Transverse colon (tissue), 4 donors: ENCODE results near the gene RNASEL. TPM values are rescaled to one million over a fixed set of nuclear protein-coding genes. Genes with fewer than 3 reads are reported as not detected.

Experiments
- DNase-seq: peaks from one replicate; pipeline ENCODE4 v3.0.0-alpha.2; 2019
- H3K27ac ChIP-seq, 4 donors: fragments of 200-600 bp; sonication (generic); 2 replicates each; pipeline ENCODE4 v1.5.1; 2016 to 2018; ENCODE audit warnings: inconsistent platforms in 4 of 4
- H3K27me3 ChIP-seq: fragments of 200-600 bp; sonication (generic); 2 replicates; pipeline ENCODE4 v1.5.1; 2017; ENCODE audit warnings: inconsistent platforms
- H3K36me3 ChIP-seq, 4 donors: fragments of 200-600 bp; sonication (generic); 2 replicates each; pipeline ENCODE4 v1.5.1; 2017 to 2019; ENCODE audit warnings: inconsistent platforms in 4 of 4
- H3K4me1 ChIP-seq, 4 donors: fragments of 200-600 bp; sonication (generic); 2 replicates each; pipeline ENCODE4 v1.5.1; 2017 to 2020; ENCODE audit warnings: inconsistent platforms in 4 of 4
- H3K4me3 ChIP-seq, 4 donors: fragments of 200-600 bp; sonication (generic); 1 replicate in 1 of 4; 2 replicates in 3 of 4; pipeline versions ENCODE4 v1.5.1 to v1.6.1; 2017 to 2019; ENCODE audit warnings: inconsistent platforms in 4 of 4
- H3K9me3 ChIP-seq, 2 donors: fragments of 200-600 bp; sonication (generic); 2 replicates each; pipeline ENCODE4 v1.5.1; 2017 to 2019; ENCODE audit warnings: inconsistent platforms in 2 of 2
- EP300 ChIP-seq: sonication (generic); formaldehyde crosslinking; IDR thresholded peaks from one replicate; pipeline ENCODE4 v1.6.1; 2017; ENCODE audit warnings: antibody characterized with exemption, low read depth
- POLR2A ChIP-seq: fragments of 450-650 bp; IDR thresholded peaks from one replicate; pipeline ENCODE4 v1.6.1; 2016; ENCODE audit warnings: antibody characterized with exemption, mild to moderate bottlenecking, moderate library complexity
- POLR2AphosphoS5 ChIP-seq, 3 donors: sonication (generic); formaldehyde crosslinking; IDR thresholded peaks; one replicate each; pipeline ENCODE4 v1.6.1; 2016; ENCODE audit warnings: antibody characterized with exemption in 3 of 3
- WGBS, 2 donors: methylation state at CpG; one replicate each; pipeline ENCODE4 v1.1.5; 2018; ENCODE audit warnings: low coverage in 1 of 2; 5-methylcytosine and 5-hydroxymethylcytosine counted together
- in situ Hi-C, 4 donors: fragments of 200-750 bp; cut with MboI; loops; one replicate each; pipeline versions ENCODE4 v1.15.0 to v1.15.1; 2017; ENCODE audit warnings: low sequenced_read_pairs in 3 of 4, low pct_ligation_motif_present in 1 of 4, low pct_unique_long_range_greater_than_20kb in 1 of 4
- intact Hi-C: fragments of 100-400 bp; cut with DNase I; formaldehyde crosslinking; loops from one replicate; pipeline ENCODE4 v1.15.1; 2023; ENCODE audit warnings: low total_unique reads
- total RNA-seq, 4 donors: library from RNA; depleted of rRNA; stranded (reverse); fragments of >200 nt; gene quantifications; one replicate each; pipeline ENCODE4 v1.1.0, GENCODE V29; 2016
- TF ChIP-seq, protein P1 (sequence below), 5 experiments: fragments of 200-600 bp in 3 of 5; fragments of 450-650 bp in 2 of 5; sonication (generic) in 3 of 5; IDR thresholded peaks; 1 replicate in 2 of 5; 2 replicates in 3 of 5; pipeline ENCODE4 v1.5.1; 2016 to 2017; ENCODE audit warnings: antibody characterized with exemption in 5 of 5, inconsistent platforms in 3 of 5, mild to moderate bottlenecking in 2 of 5, moderate library complexity in 1 of 5

The RNASEL gene
- total RNA-seq, 4 donors from 2014 or later, result 9.0 to 19.9 (median 15.4) TPM

DNA sequence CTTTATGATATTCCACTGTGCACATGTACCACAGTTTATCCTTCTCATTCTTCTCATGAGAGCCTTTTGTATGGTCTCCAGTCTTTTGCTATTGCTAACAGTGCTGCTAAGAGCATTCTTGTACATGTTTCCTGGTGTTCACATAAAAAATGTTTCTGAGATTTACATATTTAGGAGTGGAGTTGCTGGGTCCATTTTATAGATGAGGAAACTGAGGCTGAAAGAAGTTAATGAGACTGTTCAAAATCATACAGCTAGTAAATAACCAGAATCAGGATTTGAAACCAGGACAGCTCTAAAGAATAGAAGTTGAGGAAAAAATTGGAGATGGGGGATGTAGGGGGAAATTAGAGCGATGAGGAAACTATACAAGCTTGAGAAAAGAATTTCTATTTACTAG lies 42.9 kb upstream of the RNASEL start:
- no peak for DNase-seq
- Histone ChIP-seq H3K4me1 (peaks cover 0 to 8% (median 2%) of the 10 kb centered on the region in 4 donors), H3K9me3 (no peaks in the 10 kb centered on the region), H3K4me3 (no peak overlapping the region), H3K27me3 (no peaks in the 10 kb centered on the region), H3K36me3 (no peaks in the 10 kb centered on the region), H3K27ac (no peak overlapping the region)
- TF ChIP-seq EP300 (no peak), POLR2A (no peak), POLR2AphosphoS5 (IDR thresholded peaks at IDR 0.05) (no peak)
- TF ChIP-seq, protein P1, sequence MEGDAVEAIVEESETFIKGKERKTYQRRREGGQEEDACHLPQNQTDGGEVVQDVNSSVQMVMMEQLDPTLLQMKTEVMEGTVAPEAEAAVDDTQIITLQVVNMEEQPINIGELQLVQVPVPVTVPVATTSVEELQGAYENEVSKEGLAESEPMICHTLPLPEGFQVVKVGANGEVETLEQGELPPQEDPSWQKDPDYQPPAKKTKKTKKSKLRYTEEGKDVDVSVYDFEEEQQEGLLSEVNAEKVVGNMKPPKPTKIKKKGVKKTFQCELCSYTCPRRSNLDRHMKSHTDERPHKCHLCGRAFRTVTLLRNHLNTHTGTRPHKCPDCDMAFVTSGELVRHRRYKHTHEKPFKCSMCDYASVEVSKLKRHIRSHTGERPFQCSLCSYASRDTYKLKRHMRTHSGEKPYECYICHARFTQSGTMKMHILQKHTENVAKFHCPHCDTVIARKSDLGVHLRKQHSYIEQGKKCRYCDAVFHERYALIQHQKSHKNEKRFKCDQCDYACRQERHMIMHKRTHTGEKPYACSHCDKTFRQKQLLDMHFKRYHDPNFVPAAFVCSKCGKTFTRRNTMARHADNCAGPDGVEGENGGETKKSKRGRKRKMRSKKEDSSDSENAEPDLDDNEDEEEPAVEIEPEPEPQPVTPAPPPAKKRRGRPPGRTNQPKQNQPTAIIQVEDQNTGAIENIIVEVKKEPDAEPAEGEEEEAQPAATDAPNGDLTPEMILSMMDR (IDR thresholded peaks at IDR 0.05), result no peak
- in situ Hi-C loops (no loop called here), intact Hi-C loops (loop anchor here (5.0 kb wide), 1 partner anchor 970 kb away; no protein-coding TSS in a partner anchor)
- 40 to 70% methylated on average over 1 of the region's 1 CpG for WGBS, 2 donors

DNA sequence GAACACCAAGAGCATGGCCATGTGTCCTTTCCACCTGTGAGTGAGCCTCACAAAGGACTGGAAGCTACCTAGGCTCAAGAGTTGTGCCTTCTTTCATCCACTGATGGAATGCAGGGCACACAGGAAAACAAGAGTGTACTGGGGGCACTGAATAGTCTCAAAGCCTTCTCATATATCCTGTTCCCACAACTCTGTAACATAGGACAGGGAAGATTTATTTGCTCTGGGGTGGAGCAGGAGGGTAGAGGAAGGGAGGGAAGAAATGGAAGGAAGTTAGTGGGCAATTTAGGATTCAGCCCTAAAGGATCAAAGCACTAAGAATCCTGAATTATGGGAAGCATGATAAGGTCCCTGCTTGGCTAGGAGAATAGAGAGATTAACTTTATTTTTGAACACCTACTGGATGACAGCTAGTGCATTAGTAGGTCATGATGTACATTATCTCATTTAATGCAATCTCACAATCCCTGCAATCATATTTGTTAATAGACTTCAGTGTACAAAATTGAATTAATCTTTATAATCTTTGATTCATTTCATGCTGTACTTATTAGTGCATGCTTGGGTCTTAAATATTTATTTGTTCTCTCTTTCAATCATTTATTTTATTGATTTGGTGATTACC lies 42.1 kb upstream of the RNASEL start:
- H3K4me1 ChIP-seq, result peaks cover 0 to 8% (median 2%) of the 10 kb centered on the region in 4 donors
- H3K4me3 ChIP-seq, result no peak overlapping the region
- in situ Hi-C loops, result no loop called here
- no peak for DNase-seq
- no peak overlapping the region for H3K27ac ChIP-seq
- TF ChIP-seq, protein P1 (IDR thresholded peaks at IDR 0.05), result no peak
- TF ChIP-seq EP300, result no peak
- no peak for TF ChIP-seq POLR2AphosphoS5 (IDR thresholded peaks at IDR 0.05)
- no peak for TF ChIP-seq POLR2A
- intact Hi-C loops, result loop anchor here (5.0 kb wide), 1 partner anchor 969 kb away; no protein-coding TSS in a partner anchor
- no peaks in the 10 kb centered on the region for H3K9me3 ChIP-seq
- H3K27me3 ChIP-seq, result no peaks in the 10 kb centered on the region
- H3K36me3 ChIP-seq, result no peaks in the 10 kb centered on the region

- H3K4me1 ChIP-seq, result peaks cover 0 to 8% (median 2%) of the 10 kb centered on the region in 4 donors
- intact Hi-C loops (loop anchor here (5.0 kb wide), 1 partner anchor 968 kb away; no protein-coding TSS in a partner anchor), in situ Hi-C loops (no loop called here)
- no peak overlapping the region for H3K4me3 ChIP-seq
- H3K36me3 ChIP-seq, result no peaks in the 10 kb centered on the region
- no peak overlapping the region for H3K27ac ChIP-seq
- 88% methylated on average over 1 of the region's 1 CpG; no CpG with 5 or more reads in 1 of the 2 donors for WGBS, 2 donors
- no peak for TF ChIP-seq POLR2AphosphoS5 (IDR thresholded peaks at IDR 0.05)
- no peak for TF ChIP-seq POLR2A
- TF ChIP-seq, protein P1 (IDR thresholded peaks at IDR 0.05), result no peak
- TF ChIP-seq EP300, result no peak
- H3K27me3 ChIP-seq, result no peaks in the 10 kb centered on the region
- H3K9me3 ChIP-seq, result no peaks in the 10 kb centered on the region
- DNase-seq, result no peak
Observed at GRCh38 chr1:182630586-182630985, 41.5 kb upstream of the RNASEL start.

DNA sequence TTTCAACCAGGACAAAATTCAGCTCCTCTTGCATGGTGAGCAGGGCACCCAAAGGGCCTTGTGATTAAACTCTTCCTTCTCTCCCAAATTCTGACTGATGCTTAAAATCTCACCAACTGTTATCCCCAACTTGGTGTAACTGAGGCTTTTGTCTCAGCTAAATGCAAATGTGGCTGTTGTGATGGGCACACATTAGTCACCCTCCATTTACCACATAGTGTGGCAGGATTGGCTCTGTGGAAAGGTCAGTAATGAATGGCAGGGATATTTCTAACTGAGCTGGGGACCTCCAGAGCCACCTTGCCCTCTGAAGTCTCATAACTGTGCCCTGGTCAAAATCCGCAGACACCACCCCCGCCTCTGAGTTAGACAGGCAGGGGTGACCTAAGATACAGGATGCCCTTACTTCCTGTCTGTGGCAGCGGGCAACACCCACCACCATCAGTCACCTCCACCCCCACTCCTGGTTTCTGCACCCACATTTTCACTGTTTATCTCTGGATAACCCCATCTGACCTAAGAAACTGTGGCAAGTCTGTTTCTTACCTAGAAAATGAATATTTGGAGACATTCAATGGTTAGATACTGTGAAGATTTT lies 40.5 kb upstream of the RNASEL start:
- no peaks in the 10 kb centered on the region for H3K36me3 ChIP-seq
- no peak for TF ChIP-seq POLR2AphosphoS5 (IDR thresholded peaks at IDR 0.05)
- no peak for TF ChIP-seq POLR2A
- no peak for TF ChIP-seq EP300
- TF ChIP-seq, protein P1 (IDR thresholded peaks at IDR 0.05), result no peak
- intact Hi-C loops (loop anchor here (5.0 kb wide), 1 partner anchor 967 kb away; no protein-coding TSS in a partner anchor), in situ Hi-C loops (no loop called here)
- no peaks in the 10 kb centered on the region for H3K27me3 ChIP-seq
- H3K4me3 ChIP-seq, result no peak overlapping the region
- no peak for DNase-seq
- peaks cover 0 to 8% (median 2%) of the 10 kb centered on the region in 4 donors for H3K4me1 ChIP-seq
- no peaks in the 10 kb centered on the region for H3K9me3 ChIP-seq
- 81% methylated on average over 3 of the region's 3 CpGs; no CpG with 5 or more reads in 1 of the 2 donors for WGBS, 2 donors
- H3K27ac ChIP-seq, result no peak overlapping the region
